CD14-positive monocyte (primary cell): ENCODE data around the gene GPR12. TPM values are rescaled to one million over a fixed set of nuclear protein-coding genes. Genes with fewer than 3 reads are reported as not detected.

ENCODE experiments used
- DNase-seq, 3 donors: peaks; one replicate each; pipeline ENCODE4 v3.0.0-alpha.2; 2011 to 2022
- H2AFZ ChIP-seq: 2 replicates; pipeline ENCODE4 v1.6.0; 2012; ENCODE audit warnings: mild to moderate bottlenecking, low read depth, low read length, inconsistent platforms; ENCODE audit not compliant: insufficient read depth, poor library complexity, severe bottlenecking
- H3K27ac ChIP-seq, 2 donors: 1 replicate in 1 of 2; 2 replicates in 1 of 2; pipeline ENCODE4 v1.5.1; 2012 to 2013; ENCODE audit warnings: low read length in 2 of 2, control low read depth in 1 of 2, inconsistent platforms in 1 of 2, low read depth in 1 of 2, mild to moderate bottlenecking in 1 of 2
- H3K27me3 ChIP-seq, 2 donors: one replicate each; pipeline versions ENCODE4 v1.6.0 to v1.6.1; 2011 to 2013; ENCODE audit warnings: low read length in 2 of 2; ENCODE audit not compliant: control insufficient read depth in 2 of 2, insufficient read depth in 2 of 2
- H3K36me3 ChIP-seq, 2 donors: replicated peaks in 1 of 2; 1 replicate in 1 of 2; 2 replicates in 1 of 2; pipeline versions ENCODE4 v1.5.1 to v1.6.1; 2012 to 2013; ENCODE audit warnings: low read length in 2 of 2, control low read depth in 1 of 2, inconsistent platforms in 1 of 2, mild to moderate bottlenecking in 1 of 2; ENCODE audit not compliant: insufficient read depth in 2 of 2, control insufficient read depth in 1 of 2
- H3K4me1 ChIP-seq, 2 donors: 1 replicate in 1 of 2; 2 replicates in 1 of 2; pipeline versions ENCODE4 v1.5.1 to v1.6.1; 2012 to 2013; ENCODE audit warnings: low read length in 2 of 2, control low read depth in 1 of 2, inconsistent platforms in 1 of 2, mild to moderate bottlenecking in 1 of 2, moderate library complexity in 1 of 2; ENCODE audit not compliant: insufficient read depth in 2 of 2, control insufficient read depth in 1 of 2
- H3K4me2 ChIP-seq: replicated peaks from 2 replicates; pipeline ENCODE3; 2012; ENCODE audit warnings: low read length, moderate library complexity, mild to moderate bottlenecking; ENCODE audit not compliant: poor library complexity, severe bottlenecking; ENCODE audit errors: extremely low read depth
- H3K4me3 ChIP-seq, 3 experiments: fragments of 200-600 bp in 1 of 3; sonication (generic) in 1 of 3; replicated peaks in 1 of 3; 1 replicate in 2 of 3; 2 replicates in 1 of 3; pipeline ENCODE4 v1.5.1; 2011 to 2013; ENCODE audit warnings: low read length in 3 of 3, mild to moderate bottlenecking in 3 of 3, control low read depth in 2 of 3, low read depth in 2 of 3, inconsistent platforms in 1 of 3, moderate library complexity in 1 of 3
- H3K79me2 ChIP-seq: 2 replicates; pipeline ENCODE4 v1.6.0; 2012; ENCODE audit warnings: mild to moderate bottlenecking, control low read depth, inconsistent platforms, low read length, moderate library complexity; ENCODE audit not compliant: insufficient read depth
- H3K9ac ChIP-seq: 2 replicates; pipeline ENCODE4 v1.6.0; 2017; ENCODE audit warnings: low read length, mild to moderate bottlenecking; ENCODE audit not compliant: insufficient read depth, poor library complexity, severe bottlenecking
- H3K9me3 ChIP-seq, 2 donors: replicated peaks in 1 of 2; 1 replicate in 1 of 2; 2 replicates in 1 of 2; pipeline versions ENCODE4 v1.5.1 to v1.6.1; 2012 to 2013; ENCODE audit warnings: low read length in 2 of 2, control low read depth in 1 of 2; ENCODE audit not compliant: control insufficient read depth in 1 of 2, insufficient read depth in 1 of 2
- H4K20me1 ChIP-seq: 2 replicates; pipeline ENCODE4 v1.6.0; 2012; ENCODE audit warnings: mild to moderate bottlenecking, low read length, control low read depth, moderate library complexity; ENCODE audit not compliant: insufficient read depth
- H3K27ac Mint-ChIP-seq, 7 donors: one replicate each; pipeline ENCODE4 v1.8.0; 2020; ENCODE audit warnings: mild to moderate bottlenecking in 7 of 7, mixed read lengths in 7 of 7, moderate library complexity in 6 of 7, inconsistent platforms in 2 of 7
- H3K27me3 Mint-ChIP-seq, 3 donors: one replicate each; pipeline ENCODE4 v1.8.0; 2021 to 2022; ENCODE audit warnings: low read depth in 3 of 3, mild to moderate bottlenecking in 3 of 3, mixed read lengths in 3 of 3, moderate library complexity in 3 of 3, inconsistent platforms in 1 of 3
- H3K36me3 Mint-ChIP-seq, 2 donors: one replicate each; pipeline ENCODE4 v1.8.0; 2020; ENCODE audit warnings: mixed read lengths in 2 of 2, inconsistent platforms in 1 of 2, mild to moderate bottlenecking in 1 of 2
- H3K4me1 Mint-ChIP-seq: one replicate; pipeline ENCODE4 v1.8.0; 2020; ENCODE audit warnings: mild to moderate bottlenecking, mixed read lengths
- H3K4me3 Mint-ChIP-seq, 2 donors: one replicate each; pipeline ENCODE4 v1.8.0; 2020; ENCODE audit warnings: mild to moderate bottlenecking in 2 of 2, mixed read lengths in 2 of 2, moderate library complexity in 1 of 2
- H3K9me3 Mint-ChIP-seq, 7 donors: one replicate each; pipeline ENCODE4 v1.8.0; 2020 to 2022; ENCODE audit warnings: mixed read lengths in 7 of 7, mild to moderate bottlenecking in 6 of 7, moderate library complexity in 6 of 7, inconsistent platforms in 2 of 7
- WGBS: methylation state at CpG from one replicate; pipeline ENCODE4 v1.1.5; 2013; ENCODE audit warnings: missing lambda C conversion rate; ENCODE audit not compliant: insufficient coverage; 5-methylcytosine and 5-hydroxymethylcytosine counted together
- intact Hi-C, 2 donors: fragments of 100-400 bp; cut with micrococcal nuclease; formaldehyde crosslinking; loops; one replicate each; pipeline versions ENCODE4 v1.15.0 to v1.15.1; 2023
- polyA plus RNA-seq, 3 donors: library from polyadenylated mRNA; depleted of rRNA in 1 of 3; unstranded in 2 of 3; stranded (reverse) in 1 of 3; fragments of 300-500 nt in 2 of 3; fragments of >200 nt in 1 of 3; fragmentation: Illumina TruSeq in 2 of 3; gene quantifications; 1 replicate in 2 of 3; 2 replicates in 1 of 3; pipeline ENCODE4 v1.2.3, GENCODE V29; 2012 to 2021
- TF ChIP-seq, protein P1 (sequence below): fragments of 200-600 bp; IDR thresholded peaks from one replicate; pipeline ENCODE4 v1.8.0; 2022; ENCODE audit warnings: antibody characterized with exemption, mild to moderate bottlenecking

The GPR12 gene
- polyA plus RNA-seq, 3 donors = not detected

DNA sequence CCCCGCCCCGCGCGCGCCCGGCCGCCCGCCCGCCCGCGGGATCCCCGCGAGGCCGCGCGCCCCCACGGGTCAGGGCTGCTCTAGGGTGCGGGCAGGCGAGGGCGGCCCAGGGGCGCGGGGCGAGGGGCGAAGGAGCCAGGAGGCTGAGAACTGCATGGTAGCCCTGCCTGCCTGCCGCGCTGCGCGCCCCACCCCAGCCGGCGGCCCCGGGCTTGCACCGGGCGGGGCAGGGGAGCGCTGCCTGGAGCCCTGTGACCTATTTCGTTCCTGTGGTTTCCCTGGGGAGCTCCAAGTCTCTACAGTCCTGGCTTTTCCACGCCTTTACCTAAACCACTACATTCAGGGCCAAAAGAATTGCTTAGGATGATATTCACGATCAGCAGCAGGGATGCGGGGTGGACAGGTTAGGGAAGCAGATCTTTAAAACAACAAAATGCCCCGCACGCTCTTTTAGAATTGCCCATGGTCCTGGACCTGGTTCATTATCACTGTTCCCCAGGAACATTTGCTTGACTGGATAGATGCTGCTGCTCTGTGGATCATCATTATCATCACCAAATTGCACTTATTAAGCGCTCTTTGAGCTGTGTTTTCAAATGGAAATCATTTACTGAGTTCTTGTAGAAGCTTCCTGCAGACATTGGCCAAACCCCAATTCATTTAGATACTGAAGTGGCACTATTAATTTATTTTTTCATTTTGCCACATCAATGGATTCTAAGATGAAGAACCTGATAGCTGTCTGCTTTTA is 421 bp upstream of the GPR12 start:
- Mint-ChIP-seq H3K27me3 (peaks cover 37 to 54% (median 45%) of the 10 kb centered on the region in 3 donors), H3K27ac (no peak overlapping the region), H3K36me3 (no peaks in the 10 kb centered on the region), H3K9me3 (peaks cover 0 to 8% (median 0%) of the 10 kb centered on the region in 7 donors), H3K4me3 (peak overlapping the region in 1 of 2 donors; percentile 59), H3K4me1 (peaks cover 7% of the 10 kb centered on the region)
- H3K79me2 ChIP-seq = no peaks in the 10 kb centered on the region
- H3K4me1 ChIP-seq = peaks cover 4 to 12% of the 10 kb centered on the region in 2 donors
- TF ChIP-seq, protein P1, sequence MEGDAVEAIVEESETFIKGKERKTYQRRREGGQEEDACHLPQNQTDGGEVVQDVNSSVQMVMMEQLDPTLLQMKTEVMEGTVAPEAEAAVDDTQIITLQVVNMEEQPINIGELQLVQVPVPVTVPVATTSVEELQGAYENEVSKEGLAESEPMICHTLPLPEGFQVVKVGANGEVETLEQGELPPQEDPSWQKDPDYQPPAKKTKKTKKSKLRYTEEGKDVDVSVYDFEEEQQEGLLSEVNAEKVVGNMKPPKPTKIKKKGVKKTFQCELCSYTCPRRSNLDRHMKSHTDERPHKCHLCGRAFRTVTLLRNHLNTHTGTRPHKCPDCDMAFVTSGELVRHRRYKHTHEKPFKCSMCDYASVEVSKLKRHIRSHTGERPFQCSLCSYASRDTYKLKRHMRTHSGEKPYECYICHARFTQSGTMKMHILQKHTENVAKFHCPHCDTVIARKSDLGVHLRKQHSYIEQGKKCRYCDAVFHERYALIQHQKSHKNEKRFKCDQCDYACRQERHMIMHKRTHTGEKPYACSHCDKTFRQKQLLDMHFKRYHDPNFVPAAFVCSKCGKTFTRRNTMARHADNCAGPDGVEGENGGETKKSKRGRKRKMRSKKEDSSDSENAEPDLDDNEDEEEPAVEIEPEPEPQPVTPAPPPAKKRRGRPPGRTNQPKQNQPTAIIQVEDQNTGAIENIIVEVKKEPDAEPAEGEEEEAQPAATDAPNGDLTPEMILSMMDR = no peak
- peaks cover 20 to 48% of the 10 kb centered on the region in 2 donors for H3K27me3 ChIP-seq
- H3K4me3 ChIP-seq = peak overlapping the region in 1 of 3 experiments; percentile 40
- H3K9ac ChIP-seq = no peak overlapping the region
- no peaks in the 10 kb centered on the region for H3K9me3 ChIP-seq
- no peaks in the 10 kb centered on the region for H3K36me3 ChIP-seq
- H2AFZ ChIP-seq = no peak overlapping the region
- no peaks in the 10 kb centered on the region for H4K20me1 ChIP-seq
- intact Hi-C loops = no loop called here
- 5% methylated on average over 34 of the region's 41 CpGs for WGBS
- H3K4me2 ChIP-seq = peak overlapping the region; percentile 61
- H3K27ac ChIP-seq = no peak overlapping the region
- no peak for DNase-seq

- Histone ChIP-seq H3K79me2 (no peaks in the 10 kb centered on the region), H3K9me3 (no peaks in the 10 kb centered on the region), H3K36me3 (no peaks in the 10 kb centered on the region), H3K4me1 (peaks cover 4 to 12% of the 10 kb centered on the region in 2 donors), H3K4me3 (peak overlapping the region in 1 of 3 experiments; percentile 66), H3K9ac (no peak overlapping the region), H3K27ac (no peak overlapping the region), H2AFZ (peak overlapping the region; percentile 59), H3K4me2 (peak overlapping the region; percentile 66), H4K20me1 (no peaks in the 10 kb centered on the region), H3K27me3 (peaks cover 20 to 48% of the 10 kb centered on the region in 2 donors)
- Mint-ChIP-seq H3K9me3 (peaks cover 0 to 8% (median 0%) of the 10 kb centered on the region in 7 donors), H3K27ac (peak overlapping the region in 1 of 7 donors; percentile 25), H3K4me1 (peaks cover 7% of the 10 kb centered on the region), H3K36me3 (no peaks in the 10 kb centered on the region), H3K27me3 (peaks cover 37 to 55% (median 39%) of the 10 kb centered on the region in 3 donors), H3K4me3 (peak overlapping the region; percentile 73 to 93)
- WGBS = 67% methylated on average over 24 of the region's 27 CpGs
- DNase-seq = no peak
- TF ChIP-seq, protein P1 = no peak
- intact Hi-C loops = no loop called here
Observed at GRCh38 chr13:26759249-26759906, 1.2 kb downstream of the GPR12 start.
